DMS 273 (cell line): ENCODE data around the gene BCAS1.
"Not testable (repeated sequence)": the region's sequence is repeated elsewhere in the genome, so short reads cannot be mapped to it uniquely, and the experiment has no call there.

Experiments
- DNase-seq: peaks from one replicate; lab custom pipeline; 2025; ENCODE audit not compliant: unreplicated experiment; lab: John Stamatoyannopoulos, UW

The BCAS1 gene

GRCh38 chr20:53990003-53990402 is 80.4 kb downstream of the BCAS1 start:
- DNase-seq, result no peak

- DNase-seq, result no peak
Observed at GRCh38 chr20:53989401-53989800, 81.0 kb downstream of the BCAS1 start.

DNA sequence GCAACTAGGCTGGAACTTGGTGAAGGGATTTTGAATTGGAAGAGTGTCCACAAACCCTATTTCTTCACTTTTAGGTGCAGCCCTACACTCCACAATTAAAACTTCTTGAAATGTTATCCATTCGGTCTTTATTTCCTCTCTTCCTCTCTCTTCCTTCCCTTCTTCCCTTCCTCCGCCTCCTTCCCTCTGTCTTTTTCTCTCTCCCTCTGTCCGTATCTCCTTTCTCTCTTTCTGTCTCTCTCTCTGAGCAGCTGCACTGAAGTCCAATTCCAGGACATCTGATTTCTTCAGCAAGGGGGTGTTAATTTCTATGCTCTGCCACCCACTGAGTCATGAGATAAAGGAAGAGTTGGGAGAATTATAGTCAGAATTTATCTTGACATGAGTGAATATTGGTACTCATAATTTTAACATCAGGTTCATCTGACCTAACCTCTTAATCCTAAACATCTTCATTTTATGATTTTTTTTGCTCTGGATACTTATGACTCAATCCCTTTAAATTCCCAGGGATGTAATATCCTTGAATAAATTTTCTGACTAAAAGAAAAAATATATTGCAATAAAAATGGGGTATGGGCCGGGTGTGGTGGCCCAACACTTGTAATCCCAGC is 84.2 kb downstream of the BCAS1 start:
- DNase-seq, result no peak

- DNase-seq, result no peak
Observed at GRCh38 chr20:53985150-53985518, 85.3 kb downstream of the BCAS1 start.

GRCh38 chr20:53984356-53985149 is 85.8 kb downstream of the BCAS1 start:
- DNase-seq, result no peak

- DNase-seq, result no peak
Observed at GRCh38 chr20:53983401-53983800, 87.0 kb downstream of the BCAS1 start.

DNA sequence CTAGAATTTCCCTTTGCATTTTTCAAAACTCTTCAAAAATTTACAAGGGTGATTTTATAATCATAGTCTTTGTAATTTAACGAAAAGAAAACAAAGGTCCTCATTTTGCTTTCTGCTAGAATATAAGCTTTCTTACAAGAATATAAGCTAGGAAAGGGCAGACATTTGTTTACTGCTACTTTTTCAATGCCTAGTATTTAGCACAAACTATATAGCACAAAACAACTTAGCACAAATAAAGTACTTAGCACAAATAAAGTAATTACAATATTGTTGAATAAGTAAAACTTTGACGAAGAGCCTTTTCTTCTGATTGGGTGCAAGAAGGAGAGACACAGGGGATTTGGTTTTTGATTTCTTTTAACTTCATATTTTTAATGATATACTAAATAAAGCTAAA is 87.8 kb downstream of the BCAS1 start:
- no peak for DNase-seq

DNA sequence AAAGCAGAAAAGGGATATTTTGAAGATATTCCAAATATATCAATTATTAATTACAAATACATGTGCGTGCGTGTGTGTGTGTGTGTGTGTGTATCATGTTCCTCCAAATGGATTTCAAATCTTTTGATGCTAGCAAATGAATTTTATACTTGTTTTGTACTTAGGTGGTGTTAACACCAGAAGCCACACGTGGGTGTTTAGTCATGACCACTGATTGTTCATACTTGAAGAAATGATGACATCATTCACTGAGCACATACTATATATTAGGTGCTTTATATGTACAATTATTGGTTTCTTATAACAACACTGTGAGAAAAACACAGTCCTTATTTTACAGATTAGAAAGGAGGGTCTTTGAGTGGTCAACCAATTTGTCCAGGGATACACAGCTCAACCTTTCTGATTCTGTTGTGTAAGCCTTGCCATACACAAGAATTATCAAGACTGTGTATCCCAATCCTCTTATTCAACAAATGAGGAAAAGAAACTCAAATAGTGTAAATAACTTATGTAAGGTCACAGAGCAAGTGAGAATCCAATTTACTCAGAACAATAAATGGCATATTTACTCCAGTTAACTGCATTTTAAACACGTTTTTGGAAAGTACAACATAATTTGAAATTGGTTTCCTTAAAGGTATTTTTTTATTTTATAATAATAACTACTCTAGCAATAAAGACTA is 88.5 kb downstream of the BCAS1 start:
- no peak for DNase-seq

DNA sequence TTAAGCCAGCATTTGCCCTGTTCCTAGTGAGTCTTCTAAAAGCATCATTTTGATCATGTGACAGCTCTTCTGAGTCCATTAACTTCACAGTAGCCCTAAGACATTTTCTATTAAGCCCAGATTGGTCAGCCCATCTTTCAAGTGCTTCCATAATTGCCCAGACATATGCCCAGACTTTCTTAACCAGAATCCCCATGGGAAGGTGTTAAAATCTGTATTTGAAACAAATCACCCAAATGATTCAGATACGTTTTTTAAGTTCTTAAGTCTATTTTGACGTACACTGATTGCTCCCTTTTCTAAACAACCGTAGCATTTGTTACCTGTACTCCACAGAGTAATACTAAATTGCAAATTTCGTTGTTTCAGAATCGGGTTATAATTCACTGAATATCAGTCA is 89.3 kb downstream of the BCAS1 start:
- DNase-seq, result no peak

DNA sequence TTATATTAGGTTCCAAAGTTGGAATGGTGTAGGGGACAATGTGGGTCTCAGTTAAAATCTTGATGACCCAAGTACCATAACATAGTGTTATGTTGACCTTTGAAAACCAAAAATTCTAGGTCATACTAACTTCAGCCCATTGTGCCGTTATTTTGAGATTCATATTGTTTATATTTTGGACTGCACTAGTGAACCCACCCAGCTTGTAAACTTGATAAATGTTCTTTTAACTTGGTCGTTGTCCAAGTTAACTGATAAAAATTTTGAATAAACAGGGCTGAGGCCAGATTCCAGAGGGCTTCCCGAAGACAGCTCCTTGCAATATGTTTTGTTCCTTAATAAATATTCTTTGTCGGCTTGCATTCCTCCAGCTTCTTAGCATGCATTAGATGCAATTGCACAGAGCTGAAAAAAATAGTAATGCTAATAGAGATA is 90.3 kb downstream of the BCAS1 start:
- DNase-seq, result no peak

- DNase-seq, result no peak
Observed at GRCh38 chr20:53978497-53978896, 91.9 kb downstream of the BCAS1 start.

DNA sequence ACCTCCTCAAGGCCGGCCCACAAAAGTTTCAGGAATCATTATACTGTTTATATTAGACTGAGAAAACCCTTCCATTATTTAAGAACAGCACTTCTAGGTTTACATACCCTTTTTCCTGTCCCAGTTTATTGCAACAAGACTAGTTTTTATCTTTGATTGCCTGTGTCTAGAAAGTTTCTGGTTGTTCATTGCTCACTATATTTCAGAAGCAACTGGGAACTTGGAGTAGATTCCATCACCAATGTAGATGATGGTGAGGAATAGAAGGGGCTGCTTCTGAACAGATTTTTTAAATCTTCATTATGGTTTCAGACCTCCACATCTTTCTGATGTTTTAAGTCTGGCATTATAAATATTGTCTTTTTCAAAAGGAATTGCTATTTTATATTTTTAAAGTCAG is 93.0 kb downstream of the BCAS1 start:
- no peak for DNase-seq

GRCh38 chr20:53975761-53976160 is 94.6 kb downstream of the BCAS1 start:
- DNase-seq, result no peak

- DNase-seq, result no peak
Observed at GRCh38 chr20:53974785-53975555, 95.4 kb downstream of the BCAS1 start.

- not testable (repeated sequence) for DNase-seq
Observed at GRCh38 chr20:53973882-53974281, 96.5 kb downstream of the BCAS1 start.

DNA sequence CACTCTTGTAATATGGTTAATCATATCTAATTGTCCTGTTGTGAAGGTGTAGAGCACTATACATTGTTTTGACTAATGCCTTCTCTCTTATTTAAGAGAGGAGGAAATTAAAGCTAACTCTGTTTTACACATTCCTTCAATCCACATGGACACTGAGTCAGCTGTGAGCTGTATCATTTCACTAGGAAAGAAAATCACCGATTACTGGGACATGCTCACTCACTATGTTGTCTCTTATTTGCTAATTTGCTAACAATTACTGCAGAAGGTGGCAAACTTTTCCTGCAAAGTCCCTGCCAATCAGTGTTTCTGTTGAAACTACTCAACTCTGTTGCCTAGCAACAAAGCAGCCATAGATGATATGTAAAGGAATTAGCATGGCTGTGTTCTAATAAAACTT is 98.2 kb downstream of the BCAS1 start:
- DNase-seq, result peak; percentile 23

- no peak for DNase-seq
Observed at GRCh38 chr20:53971096-53971683, 99.2 kb downstream of the BCAS1 start.

DNA sequence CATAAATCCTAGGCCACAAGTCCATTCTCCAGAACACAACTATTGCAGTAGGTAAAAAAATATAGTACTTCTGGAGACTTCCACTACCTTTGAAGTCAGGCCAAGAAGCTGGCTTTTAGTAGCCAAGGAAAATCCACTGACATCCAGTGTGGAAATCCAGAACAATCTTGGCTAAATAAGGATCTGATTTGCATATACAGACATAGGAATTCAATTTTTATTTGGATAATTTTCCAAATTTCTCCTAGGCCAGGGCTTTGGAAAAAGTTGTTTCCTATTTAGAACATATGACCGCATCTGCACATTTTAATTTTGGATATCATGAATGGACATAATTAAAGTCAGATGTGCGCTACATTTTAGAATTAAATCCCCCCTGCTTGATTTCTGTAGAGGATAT is 100.2 kb downstream of the BCAS1 start:
- DNase-seq, result no peak

GRCh38 chr20:53967527-53967926 is 102.9 kb downstream of the BCAS1 start:
- DNase-seq, result no peak

DNA sequence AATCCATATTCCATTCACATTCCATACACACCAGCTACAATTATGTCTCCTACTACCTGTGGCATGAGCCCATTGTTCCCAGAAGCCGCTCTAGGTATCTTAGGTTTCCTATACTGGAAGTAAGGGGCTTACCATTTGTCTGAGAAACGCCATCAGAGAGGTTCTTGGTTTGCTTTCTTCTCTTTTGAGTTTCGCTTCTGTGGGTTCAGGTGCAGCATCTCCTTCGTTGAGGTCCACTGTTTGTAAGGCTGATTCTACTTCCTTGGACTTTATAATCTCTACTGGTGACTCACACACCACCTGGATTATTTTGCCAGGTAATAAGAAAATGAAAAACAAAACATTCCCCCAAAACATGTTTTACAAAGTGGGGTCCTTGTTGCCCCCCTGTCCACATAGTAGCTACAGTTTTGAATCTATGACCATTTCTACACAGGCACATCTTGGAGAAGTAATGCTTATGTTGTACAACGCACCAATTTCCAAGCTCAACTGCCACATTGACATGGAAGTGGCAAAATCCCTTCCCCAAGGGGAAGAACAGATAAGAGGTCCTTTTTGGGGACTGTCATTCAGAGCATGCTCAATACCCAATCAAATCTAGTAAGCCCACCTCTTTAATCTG is 103.5 kb downstream of the BCAS1 start:
- DNase-seq, result no peak
